Skin epidermis (tissue), 12 donors: Measurements from ENCODE around the gene SDR42E2.
A peak's percentile ranks its signal among the peaks of the same experiment; 100 is the strongest.
"Not testable (repeated sequence)": the region's sequence is repeated elsewhere in the genome, so short reads cannot be mapped to it uniquely, and the experiment has no call there.

Experiments
- H3K27ac ChIP-seq, 21 experiments: fragments of 200-600 bp; sonication (generic) in 11 of 21; one replicate each; pipeline ENCODE4 v1.5.0; 2020; ENCODE audit warnings: mild to moderate bottlenecking in 3 of 21, inconsistent platforms in 2 of 21, moderate library complexity in 2 of 21
- H3K4me3 ChIP-seq, 7 experiments: fragments of 200-600 bp; sonication (generic) in 2 of 7; one replicate each; pipeline ENCODE4 v1.5.0; 2020; ENCODE audit warnings: inconsistent platforms in 2 of 7, mild to moderate bottlenecking in 2 of 7, moderate library complexity in 1 of 7

The SDR42E2 gene

GRCh38 chr16:22206013-22206841, 43.9 kb downstream of the SDR42E2 start, which contains the start of gene EEF2K:
Gene EEF2K, plus strand, starts transcription at chr16:22206278. Its CDS starts 19,452 bp downstream, at chr16:22225730.
- peak within 1 kb of the TSS; percentile 64 to 98 (median 92) for H3K4me3 ChIP-seq
- H3K27ac ChIP-seq, result peak within 1 kb of the TSS; percentile 81 to 98 (median 93)

DNA sequence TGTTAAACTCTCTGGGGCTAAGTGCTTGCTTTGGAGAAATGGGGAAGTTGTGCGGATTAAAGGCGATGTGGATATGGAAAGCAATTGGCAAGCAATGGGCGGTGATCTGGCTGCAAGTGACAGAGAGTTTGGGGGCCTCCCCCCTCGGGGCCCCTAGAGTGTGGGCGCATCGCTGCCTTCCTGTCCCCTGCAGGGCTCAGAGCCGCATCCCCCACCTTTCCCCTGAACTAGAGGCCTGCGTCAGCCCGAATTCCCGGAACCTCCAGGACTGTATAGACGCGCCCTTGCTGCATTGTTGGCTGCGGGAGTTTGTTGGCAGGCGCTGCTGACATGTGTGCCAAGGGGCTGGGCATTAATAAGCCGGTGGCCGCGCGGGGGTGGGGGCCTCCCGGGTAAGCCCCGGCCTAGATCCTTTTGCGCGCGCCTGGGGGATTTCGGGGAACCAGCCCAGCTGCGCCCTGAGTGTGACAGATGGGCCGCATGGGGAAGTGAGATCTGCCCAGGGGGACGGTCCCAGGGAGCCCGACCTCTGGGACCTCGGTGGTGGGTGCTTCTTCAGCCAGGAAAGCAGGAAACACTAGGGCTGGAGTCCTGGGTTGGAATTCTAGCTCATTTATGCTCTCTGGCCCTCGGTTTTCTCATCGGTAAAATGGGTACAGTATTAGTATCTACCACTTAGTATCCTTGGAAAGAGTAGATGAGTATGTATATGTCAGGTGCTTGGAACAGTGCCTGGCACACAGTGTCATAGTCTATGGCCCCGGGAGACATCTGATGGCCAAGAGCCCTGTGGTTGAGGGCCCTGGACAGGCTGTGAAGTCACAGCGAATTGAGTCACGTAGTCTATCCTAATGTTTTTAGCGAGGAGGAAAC, 44.8 kb downstream of the SDR42E2 start:
- Histone ChIP-seq H3K27ac (peak overlapping the region; percentile 81 to 98 (median 93)), H3K4me3 (peak overlapping the region; percentile 64 to 98 (median 92))

DNA sequence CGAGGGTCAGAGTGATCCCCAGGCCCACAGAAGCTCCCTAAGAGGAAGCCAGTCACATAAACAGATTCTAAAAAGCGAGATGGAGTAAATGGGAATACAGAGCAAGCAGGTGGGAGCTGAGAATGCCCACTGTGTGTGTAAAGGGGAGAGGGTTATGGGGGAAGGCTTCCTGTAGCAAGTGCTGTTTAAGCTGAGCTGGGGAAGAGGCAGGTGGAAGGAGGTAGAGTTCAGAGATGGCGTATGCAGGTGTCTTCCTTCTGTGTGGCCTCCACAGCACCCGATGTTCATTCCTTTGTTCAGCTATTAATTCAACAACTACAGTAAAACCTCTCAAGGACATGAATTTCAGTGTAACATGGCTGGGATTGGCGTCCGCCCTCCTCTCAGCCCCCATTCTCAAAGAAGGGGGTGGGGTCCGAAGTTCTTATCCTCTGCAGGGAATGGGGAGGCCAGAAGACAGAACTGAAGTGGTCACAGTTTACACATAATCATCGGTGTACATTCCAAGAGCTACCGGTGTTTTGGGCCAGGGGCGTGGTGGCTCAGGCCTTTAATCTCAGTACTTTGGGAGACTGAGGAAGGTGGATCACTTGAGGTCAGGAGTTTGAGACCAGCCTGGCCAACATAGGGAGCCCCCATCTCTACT, 45.5 kb downstream of the SDR42E2 start:
- H3K27ac ChIP-seq, result peak overlapping the region in 16 of 21 experiments; percentile 81 to 98 (median 94)
- H3K4me3 ChIP-seq, result peak overlapping the region; percentile 64 to 98 (median 92)

- Histone ChIP-seq H3K4me3 (no peak overlapping the region), H3K27ac (peak overlapping the region in 6 of 21 experiments; percentile 4 to 98 (median 36))
Observed at GRCh38 chr16:22210285-22210684, 48.0 kb downstream of the SDR42E2 start.

DNA sequence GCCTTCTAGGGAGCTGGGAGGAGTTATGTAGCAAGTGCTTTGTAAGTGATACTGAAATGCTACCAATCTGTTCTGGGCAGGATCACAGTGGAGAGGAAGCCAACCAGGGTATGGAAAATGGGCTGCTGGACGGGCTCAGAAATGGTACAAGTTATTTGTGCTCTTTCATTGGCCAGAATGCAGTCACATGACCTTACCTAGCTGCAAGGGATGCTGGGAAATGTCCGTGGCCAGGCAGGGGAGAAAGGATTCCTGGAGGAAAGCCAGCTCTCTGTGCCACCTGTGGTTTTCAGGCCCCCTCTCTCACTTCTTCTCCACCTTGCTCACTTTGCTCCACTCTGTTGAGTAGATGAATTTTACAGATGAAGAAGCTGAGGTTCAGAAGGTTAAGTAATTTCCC, 48.5 kb downstream of the SDR42E2 start:
- Histone ChIP-seq H3K4me3 (no peak overlapping the region), H3K27ac (peak overlapping the region in 2 of 21 experiments; percentile 25 to 43)

GRCh38 chr16:22213236-22213635, 50.9 kb downstream of the SDR42E2 start:
- H3K27ac ChIP-seq, result no peak overlapping the region
- no peak overlapping the region for H3K4me3 ChIP-seq

GRCh38 chr16:22213801-22214200, 51.5 kb downstream of the SDR42E2 start:
- Histone ChIP-seq H3K27ac (no peak overlapping the region), H3K4me3 (no peak overlapping the region)

- H3K27ac ChIP-seq, result no peak overlapping the region
- no peak overlapping the region for H3K4me3 ChIP-seq
Observed at GRCh38 chr16:22214402-22214801, 52.1 kb downstream of the SDR42E2 start.

DNA sequence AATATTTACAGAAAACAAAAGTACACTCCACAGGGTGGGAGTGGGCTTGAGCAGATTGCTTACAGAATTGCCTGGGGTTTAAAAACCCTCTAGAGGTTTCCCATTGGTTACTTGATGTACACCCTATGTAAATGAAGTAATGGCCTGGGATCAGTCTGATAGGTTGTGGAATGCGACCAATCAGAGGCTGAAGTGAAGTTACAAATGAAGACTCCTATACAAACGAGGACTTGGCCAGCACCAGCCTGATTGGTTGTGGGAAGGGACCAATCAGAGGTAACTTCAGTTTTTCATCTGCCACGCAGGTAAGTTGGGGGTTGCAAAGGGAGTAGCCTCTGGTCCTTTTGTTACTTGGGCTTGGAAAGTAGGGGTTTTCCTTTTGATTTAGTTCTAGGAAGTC, 52.6 kb downstream of the SDR42E2 start:
- H3K27ac ChIP-seq, result no peak overlapping the region
- H3K4me3 ChIP-seq, result no peak overlapping the region

DNA sequence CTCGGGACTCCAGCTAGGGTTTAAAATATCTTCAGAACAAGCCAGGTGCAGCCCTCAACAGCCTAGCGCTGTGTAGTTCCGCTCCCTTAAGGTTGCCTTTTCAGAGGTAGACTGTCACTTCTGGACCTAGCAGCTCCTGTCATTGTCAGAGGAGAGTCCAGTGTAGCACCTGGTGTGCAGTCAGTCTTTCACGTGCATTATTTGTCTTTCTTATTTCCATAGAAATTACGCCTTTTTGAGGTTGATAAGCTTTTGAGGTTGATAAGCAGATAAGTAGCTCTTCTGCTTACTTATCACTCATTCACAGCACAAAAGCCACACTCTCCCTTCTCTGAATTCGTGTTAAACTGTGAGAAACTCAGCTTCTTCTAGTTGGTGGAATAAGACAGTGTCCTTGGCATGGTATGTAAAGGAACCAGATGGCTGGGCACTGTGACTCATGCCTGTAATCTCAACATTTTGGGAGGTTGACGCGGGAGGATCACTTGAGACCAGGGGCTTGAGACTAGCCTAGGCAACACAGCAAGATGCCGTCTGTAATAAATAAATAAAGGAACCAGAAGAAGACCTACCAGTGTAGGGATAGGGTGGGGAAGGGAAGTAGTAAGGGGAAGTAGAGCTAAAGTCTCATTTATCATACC, 54.0 kb downstream of the SDR42E2 start:
- Histone ChIP-seq H3K4me3 (no peak overlapping the region), H3K27ac (peak overlapping the region in 2 of 21 experiments; percentile 33 to 41)

DNA sequence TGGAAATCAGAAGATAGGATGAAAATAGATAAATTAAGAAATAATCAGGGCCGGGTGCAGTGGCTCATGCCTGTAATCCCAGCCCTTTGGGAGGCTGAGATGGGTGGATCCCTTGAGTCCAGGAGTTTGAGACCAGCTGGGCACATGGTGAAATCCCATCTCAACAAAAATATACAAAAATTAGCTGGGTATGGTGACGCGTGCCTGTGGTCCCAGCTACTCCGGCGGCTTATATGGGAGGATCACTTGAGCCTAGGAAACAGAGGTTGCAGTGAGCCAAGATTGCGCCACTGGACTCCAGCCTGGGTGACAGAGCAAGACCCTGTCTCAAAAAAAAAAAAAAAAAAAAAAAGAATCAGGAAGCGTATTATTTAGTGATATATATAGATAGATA, 54.5 kb downstream of the SDR42E2 start:
- H3K27ac ChIP-seq, H3K4me3 ChIP-seq: not testable (repeated sequence)

DNA sequence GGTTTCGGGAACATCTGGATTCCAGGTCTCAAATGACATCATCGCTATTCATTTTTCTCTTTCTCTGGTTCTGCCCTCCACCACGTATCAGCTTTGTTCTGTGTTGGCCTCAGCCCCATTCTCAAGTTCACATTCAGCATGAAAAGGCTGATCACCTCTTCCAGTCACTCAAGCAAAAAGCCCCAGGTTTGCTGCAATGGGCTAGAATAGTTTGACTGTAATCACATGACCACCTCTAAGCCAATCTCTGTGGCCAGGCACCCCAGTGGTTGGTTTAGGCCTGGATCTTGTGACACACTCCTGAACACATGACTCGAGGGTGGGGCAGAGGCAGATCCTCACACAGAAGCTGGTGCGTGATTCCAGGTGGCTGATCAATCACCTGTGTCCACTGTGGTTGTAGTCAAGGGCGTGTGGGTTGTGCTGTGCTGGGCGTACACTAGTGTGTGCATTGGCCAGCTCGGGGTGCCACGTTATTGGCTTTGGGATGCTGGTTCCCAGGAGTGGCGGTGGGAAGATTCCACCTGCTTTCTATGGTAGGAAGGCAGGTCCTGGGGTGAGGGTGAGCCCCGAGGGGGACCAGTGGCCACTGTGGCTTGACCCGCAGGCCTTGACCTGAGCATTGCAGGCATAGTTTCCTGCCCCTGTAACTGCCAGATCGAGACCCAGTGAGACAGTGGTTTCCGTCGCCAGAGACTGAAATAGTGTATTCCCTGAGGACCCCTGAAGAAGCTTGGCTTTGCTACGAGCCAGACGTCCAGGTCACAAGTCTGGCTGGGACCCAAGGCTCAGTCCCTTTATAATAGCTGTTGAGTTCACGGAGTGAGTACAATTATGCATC, 55.8 kb downstream of the SDR42E2 start:
- H3K4me3 ChIP-seq, result no peak overlapping the region

GRCh38 chr16:22219389-22220068, 57.2 kb downstream of the SDR42E2 start:
- Histone ChIP-seq H3K27ac (no peak overlapping the region), H3K4me3 (no peak overlapping the region)

More for the DNA sequence above, 55.8 kb downstream of the SDR42E2 start:
- peak overlapping the region in 5 of 21 experiments; percentile 1 to 74 (median 3) for H3K27ac ChIP-seq

GRCh38 chr16:22220069-22220440, 57.7 kb downstream of the SDR42E2 start:
- Histone ChIP-seq H3K27ac (no peak overlapping the region), H3K4me3 (no peak overlapping the region)

DNA sequence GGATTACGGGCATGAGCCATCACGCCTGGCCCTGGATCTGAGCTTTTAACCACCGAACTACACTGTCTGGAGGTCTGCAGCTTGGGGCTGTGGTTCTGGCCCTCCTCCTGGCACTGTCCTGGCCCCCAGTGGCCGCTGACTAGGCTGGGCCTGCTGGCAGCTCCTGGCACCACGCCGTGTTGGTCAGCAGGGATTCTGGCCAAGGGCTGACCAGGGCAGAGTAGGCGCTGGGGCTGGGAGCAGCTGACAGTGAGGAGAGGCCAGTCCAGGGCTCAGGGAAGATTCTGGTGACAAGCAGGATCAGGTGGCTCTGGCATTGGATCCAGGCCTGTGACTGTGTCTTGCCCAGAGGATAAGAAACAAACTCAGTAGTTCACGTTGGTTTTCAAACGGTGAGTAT, 58.4 kb downstream of the SDR42E2 start:
- peak overlapping the region in 4 of 21 experiments; percentile 4 to 52 (median 20) for H3K27ac ChIP-seq
- H3K4me3 ChIP-seq, result no peak overlapping the region

DNA sequence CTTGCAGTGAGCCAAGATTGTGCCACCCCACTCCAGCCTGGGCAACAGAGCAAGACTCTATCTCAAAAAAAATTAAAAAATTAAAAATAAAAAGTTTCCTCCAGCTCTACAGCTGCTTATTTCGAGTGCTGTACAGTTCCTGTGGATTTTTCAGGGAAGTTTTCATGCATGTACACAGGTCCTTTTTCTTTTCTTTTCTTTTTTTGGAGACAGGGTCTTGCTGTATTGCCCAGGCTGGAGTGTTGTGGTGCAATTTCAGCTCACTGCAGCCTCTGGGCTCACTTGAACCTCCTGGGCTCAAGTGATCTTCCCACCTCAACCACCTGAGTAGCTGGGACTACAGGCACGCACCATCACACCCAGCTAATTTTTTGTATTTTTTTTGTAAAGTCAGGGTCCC, 59.7 kb downstream of the SDR42E2 start:
- H3K27ac ChIP-seq, result no peak overlapping the region
- no peak overlapping the region for H3K4me3 ChIP-seq

DNA sequence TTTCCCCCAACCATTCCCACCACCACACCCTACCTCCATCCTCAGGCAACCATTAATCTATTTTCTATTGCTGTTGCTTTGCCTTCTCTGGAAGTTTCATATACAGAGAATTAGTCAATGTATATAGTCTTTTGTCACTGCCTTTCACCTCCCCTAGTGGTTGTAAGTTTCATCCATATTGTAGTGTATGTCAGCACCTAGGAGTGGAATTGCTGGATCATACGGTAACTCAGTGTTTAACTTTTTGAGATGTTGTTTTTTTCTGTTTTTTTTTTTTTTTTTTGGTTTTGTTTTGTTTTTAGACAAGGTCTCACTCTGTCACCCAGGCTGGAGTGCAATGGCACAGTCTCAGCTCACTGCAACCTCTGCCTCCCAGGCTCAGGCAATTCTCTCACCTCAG, 60.7 kb downstream of the SDR42E2 start:
- peak overlapping the region in 1 of 21 experiments; percentile 15 for H3K27ac ChIP-seq
- H3K4me3 ChIP-seq, result no peak overlapping the region

DNA sequence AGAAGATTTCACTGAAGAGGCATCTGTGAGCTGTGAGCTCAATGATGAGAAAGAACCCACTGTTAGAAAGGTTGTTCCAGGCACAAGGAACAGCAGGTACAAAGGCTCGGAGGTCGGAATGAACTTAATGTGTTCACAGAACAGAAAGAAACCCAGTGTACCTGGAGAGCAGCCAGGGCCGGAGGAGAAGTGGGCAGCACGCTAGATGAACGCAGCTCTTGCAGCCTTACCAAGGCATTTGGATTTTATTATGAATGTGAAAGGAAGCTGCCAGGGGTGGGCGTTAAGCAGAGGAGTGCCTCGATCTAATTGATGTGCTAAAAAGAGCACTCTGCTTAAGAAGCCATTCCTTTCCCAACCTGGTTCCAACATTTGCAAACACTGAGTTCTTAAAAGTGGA, 62.8 kb downstream of the SDR42E2 start:
- Histone ChIP-seq H3K27ac (peak overlapping the region in 1 of 21 experiments; percentile 21), H3K4me3 (no peak overlapping the region)
